ENCODE results near the gene NUCB2.

- TF ChIP-seq CTCF (conservative IDR thresholded peaks at IDR 0.05) (no peak), ZFX (IDR thresholded peaks at IDR 0.05) (no peak)
These were observed 23.8 kb upstream of the NUCB2 start for GRCh38 chr11:17252704-17253103.

Measured in C4-2B (cell line).